Activated naive CD4-positive, alpha-beta T cell treated with anti-CD3 and anti-CD28 coated beads, Interleukin-2, amount 10 ng/mL, durations not matched to agents 5 hours and 36 hours (primary cell): ENCODE measurements around the gene SRP9. TPM values are rescaled to one million over a fixed set of nuclear protein-coding genes. Genes with fewer than 3 reads are reported as not detected.

Experiments
- total RNA-seq, 2 experiments: library from RNA; stranded (reverse); gene quantifications; one replicate each; pipeline ENCODE4 v1.2.3, GENCODE V29; 2021

The SRP9 gene, protein sequence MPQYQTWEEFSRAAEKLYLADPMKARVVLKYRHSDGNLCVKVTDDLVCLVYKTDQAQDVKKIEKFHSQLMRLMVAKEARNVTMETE
- 100 to 1,000 TPM; 217 to 226 TPM for total RNA-seq

DNA sequence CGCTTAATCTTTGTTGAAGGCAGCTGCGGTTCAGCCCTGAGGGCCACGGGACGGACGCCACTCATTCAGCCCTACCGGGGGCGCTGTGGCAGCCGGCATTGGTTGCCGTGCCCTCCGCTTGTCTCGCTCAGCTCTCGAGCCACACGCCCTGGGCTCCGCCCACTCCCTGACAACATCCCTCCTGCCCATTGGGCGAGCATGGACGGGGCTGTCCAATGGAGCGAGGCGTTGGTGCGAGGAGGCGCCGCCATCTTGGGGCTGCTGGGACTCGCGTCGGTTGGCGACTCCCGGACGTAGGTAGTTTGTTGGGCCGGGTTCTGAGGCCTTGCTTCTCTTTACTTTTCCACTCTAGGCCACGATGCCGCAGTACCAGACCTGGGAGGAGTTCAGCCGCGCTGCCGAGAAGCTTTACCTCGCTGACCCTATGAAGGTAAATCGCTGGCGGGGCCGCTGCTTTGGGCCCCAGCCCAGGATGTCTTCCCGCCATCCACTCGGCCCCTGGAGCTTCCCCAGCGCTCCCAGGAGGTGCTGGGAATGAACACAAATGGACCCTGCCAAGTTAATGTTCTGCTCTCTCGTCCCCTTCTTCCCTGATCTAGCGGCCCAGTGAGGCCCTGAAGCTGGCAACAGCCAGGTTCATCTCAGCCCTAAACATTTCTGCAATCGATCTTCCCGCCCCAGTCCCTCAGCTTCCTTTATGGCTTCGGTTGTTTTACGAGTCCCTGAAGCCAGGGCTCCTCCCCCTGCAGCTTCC, at the start of gene SRP9:
Gene SRP9 (plus strand): TSS at position 244 of the 754 bp plus-strand sequence. CDS start 115 bp downstream, at position 359.

DNA sequence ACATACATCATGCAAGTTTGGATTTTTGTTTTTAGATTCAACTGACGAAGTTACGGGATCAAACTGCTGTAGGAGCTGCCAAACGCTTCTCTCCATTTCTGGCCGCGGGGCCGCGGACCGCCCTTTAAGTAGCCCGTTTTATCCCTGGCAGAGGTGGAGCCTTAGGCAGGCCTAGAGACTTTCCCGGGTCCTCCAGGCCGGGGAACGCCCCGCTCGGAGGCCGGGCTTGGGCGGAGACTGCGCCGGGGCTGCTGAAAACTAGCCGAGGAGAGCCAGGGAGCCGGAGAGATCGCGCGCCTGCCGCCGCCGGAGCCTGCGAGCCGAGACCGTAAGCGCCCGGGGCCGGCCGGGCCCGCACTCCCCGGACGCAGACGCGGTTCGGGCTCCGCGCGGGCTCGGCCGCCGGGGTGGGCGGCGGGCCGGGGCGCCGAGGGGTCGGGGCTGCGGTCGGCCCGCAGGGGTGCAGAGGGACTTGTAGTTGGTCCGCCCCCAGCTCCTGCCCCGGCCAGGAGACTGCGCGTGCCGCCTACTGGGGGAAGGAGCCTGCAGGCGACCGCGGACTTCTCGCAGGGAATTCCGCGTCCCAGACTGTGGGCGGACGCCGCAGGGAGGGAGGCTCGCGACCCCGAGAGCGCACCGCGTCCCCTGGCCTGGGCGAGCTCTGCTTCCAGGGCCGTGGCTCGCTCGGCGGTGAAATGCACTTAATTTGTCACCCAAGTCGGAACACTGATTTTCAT, 32.4 kb downstream of the SRP9 start, which contains the start of gene EPHX1:
Gene EPHX1 (plus strand): TSS at position 283 of the 737 bp plus-strand sequence. CDS start 18,606 bp downstream, outside the sequence.

Other genes starting within 250 kb of the SRP9 start
- not detected for gene ENAH, start 124.7 kb upstream of the SRP9 start, total RNA-seq
- gene EPHX1, start 32.3 kb downstream of the SRP9 start, total RNA-seq, result 1 to 10 TPM; 1.4 to 1.8 TPM
- gene TMEM63A, start 104.6 kb downstream of the SRP9 start, total RNA-seq, result 100 to 1,000 TPM; 241 to 250 TPM
- under 1 TPM in 1 of 2 experiments, not detected in 1; 0.19 TPM for gene LEFTY1, start 111.3 kb downstream of the SRP9 start, total RNA-seq
- 100 to 1,000 TPM; 114 to 115 TPM for gene PYCR2, start 146.4 kb downstream of the SRP9 start, total RNA-seq
- not detected for gene LEFTY2, start 163.4 kb downstream of the SRP9 start, total RNA-seq
- gene SDE2, start 221.5 kb downstream of the SRP9 start, total RNA-seq, result 10 to 100 TPM; 16.6 to 17.2 TPM